Fibroblast of mammary gland (primary cell): ENCODE data around the gene GPR137.

Experiments used
- DNase-seq: peaks from one replicate; pipeline ENCODE4 v3.0.0-alpha.2; 2010; ENCODE audit warnings: low read depth
- H3K4me3 ChIP-seq: 2 replicates; pipeline ENCODE4 v1.5.1; 2011; ENCODE audit warnings: low read depth, mild to moderate bottlenecking, low read length, moderate library complexity; ENCODE audit not compliant: control insufficient read depth
- CTCF ChIP-seq: conservative IDR thresholded peaks from 2 replicates; pipeline ENCODE4 v1.5.1; 2011; ENCODE audit warnings: low read depth, low read length, inconsistent platforms; ENCODE audit not compliant: control insufficient read depth, insufficient read depth

GPR137 gene

GRCh38 chr11:64334764-64335735 is 49.4 kb downstream of the GPR137 start:
- no peak for TF ChIP-seq CTCF
- peak; percentile 94 for DNase-seq
- no peak overlapping the region for H3K4me3 ChIP-seq

- TF ChIP-seq CTCF, result no peak
- DNase-seq, result peak; percentile 49
- H3K4me3 ChIP-seq, result no peak overlapping the region
Observed at GRCh38 chr11:64337538-64338249, 52.0 kb downstream of the GPR137 start.

GRCh38 chr11:64338716-64339115 is 53.1 kb downstream of the GPR137 start:
- no peak for DNase-seq
- H3K4me3 ChIP-seq, result no peak overlapping the region
- TF ChIP-seq CTCF, result no peak
